K562 (cell line): ENCODE measurements around the gene GON4L. TPM values are rescaled to one million over a fixed set of nuclear protein-coding genes. Genes with fewer than 3 reads are reported as not detected.
A peak's percentile ranks its signal among the peaks of the same experiment; 100 is the strongest.

Experiments
- ATF1 ChIP-seq, 2 experiments: fragments of 450-650 bp in 1 of 2; IDR thresholded peaks; 2 replicates each; pipeline ENCODE4 v1.6.1; 2016; ENCODE audit warnings: missing compliant biosample characterization in 1 of 2, missing genetic modification characterization in 1 of 2
- BCOR ChIP-seq: fragments of 450-650 bp; IDR thresholded peaks from 2 replicates; pipeline ENCODE4 v1.6.1; 2016
- CREB3L1 ChIP-seq: fragments of 450-650 bp; IDR thresholded peaks from 2 replicates; pipeline ENCODE4 v1.6.1; 2014; ENCODE audit warnings: low read depth, mild to moderate bottlenecking, moderate library complexity, borderline replicate concordance
- DPF2 ChIP-seq: fragments of 450-650 bp; IDR thresholded peaks from 2 replicates; pipeline ENCODE4 v1.6.1; 2016
- ELF1 ChIP-seq: fragments of 200-800 bp; sonication (Bioruptor generic); IDR thresholded peaks from 2 replicates; pipeline ENCODE4 v1.6.1; 2016; ENCODE audit warnings: missing genetic modification characterization, missing compliant biosample characterization
- GABPB2 ChIP-seq: fragments of 250-450 bp; sonication (Bioruptor Pico); conservative IDR thresholded peaks from 2 replicates; pipeline ENCODE4 v1.5.1; 2021; ENCODE audit warnings: mild to moderate bottlenecking
- MAX ChIP-seq: sonication (generic); formaldehyde crosslinking; IDR thresholded peaks from 2 replicates; pipeline ENCODE4 v1.9.0; 2022; ENCODE audit warnings: mild to moderate bottlenecking, missing genetic modification reagents
- NCOA6 ChIP-seq: fragments of 450-650 bp; IDR thresholded peaks from 2 replicates; pipeline ENCODE4 v1.6.1; 2017; ENCODE audit warnings: mild to moderate bottlenecking
- RBM22 ChIP-seq: fragments of 200-400 bp; formaldehyde crosslinking; IDR thresholded peaks from 2 replicates; pipeline ENCODE4 v1.6.1; 2018; ENCODE audit warnings: low read length, low read depth; ENCODE audit not compliant: poor library complexity, severe bottlenecking
- SIX5 ChIP-seq, 2 experiments: IDR thresholded peaks; 2 replicates each; pipeline ENCODE4 v1.6.1; 2011; ENCODE audit warnings: low read length in 2 of 2, borderline replicate concordance in 1 of 2, low read depth in 1 of 2, mild to moderate bottlenecking in 1 of 2, moderate library complexity in 1 of 2; ENCODE audit not compliant: insufficient read depth in 1 of 2
- SMARCC2 ChIP-seq: fragments of 450-650 bp; IDR thresholded peaks from 2 replicates; pipeline ENCODE4 v1.6.1; 2017; ENCODE audit warnings: antibody characterized with exemption, moderate library complexity, mild to moderate bottlenecking, low read depth
- TFAM ChIP-seq: fragments of 250-450 bp; sonication (Bioruptor Pico); conservative IDR thresholded peaks from 2 replicates; pipeline ENCODE4 v1.5.0; 2021; ENCODE audit warnings: mild to moderate bottlenecking, moderate library complexity
- THRB ChIP-seq: fragments of 450-650 bp; formaldehyde crosslinking; conservative IDR thresholded peaks from 2 replicates; pipeline ENCODE4 v1.4.0; 2022; ENCODE audit warnings: mild to moderate bottlenecking, missing genetic modification characterization
- ZBTB2 ChIP-seq: fragments of 450-650 bp; IDR thresholded peaks from 2 replicates; pipeline ENCODE4 v1.6.1; 2016; ENCODE audit warnings: antibody characterized with exemption
- ZBTB43 ChIP-seq: sonication (generic); formaldehyde crosslinking; IDR thresholded peaks from 2 replicates; pipeline ENCODE4 v1.8.0; 2023; ENCODE audit warnings: mild to moderate bottlenecking, missing genetic modification reagents
- polyA plus RNA-seq, 8 experiments: library from polyadenylated mRNA; depleted of rRNA in 4 of 8; stranded (reverse) in 5 of 8; unstranded in 3 of 8; fragments of >200 nt; fragmentation: Nextera tagmentation in 2 of 8; fragmentation: Illumina TruSeq in 1 of 8; extraction: Ambion mirVana in 2 of 8; extraction: Trizol in 1 of 8; gene quantifications; 2 replicates each; pipeline versions ENCODE4 v1.2.1 to v1.2.3, GENCODE V29; 2011 to 2014; ENCODE audit warnings: inconsistent platforms in 1 of 8, missing spikeins in 1 of 8
- total RNA-seq, 7 experiments: library from RNA; depleted of rRNA in 6 of 7; stranded (reverse); fragments of >200 nt in 6 of 7; fragmentation: Illumina TruSeq in 2 of 7; extraction: Trizol in 2 of 7; gene quantifications; 2 replicates each; pipeline versions ENCODE4 v1.2.1 to v1.2.3, GENCODE V29; 2011 to 2021; ENCODE audit warnings: low replicate concordance in 1 of 7
- TF ChIP-seq, protein P1 (sequence below): fragments of 250-450 bp; sonication (Bioruptor Pico); IDR thresholded peaks from 2 replicates; pipeline ENCODE4 v1.8.0; 2022; ENCODE audit warnings: inconsistent platforms, mild to moderate bottlenecking, moderate library complexity, borderline replicate concordance

GON4L gene
- total and polyA plus RNA-seq, 9 of the 15 experiments (the other 6 are each of a cell fraction or from before 2014, with no cell fraction given), result 20.2 to 47.4 (median 33.6) TPM

- TF ChIP-seq ZBTB43 (CRISPR knock-in tag) (no peak), DPF2 (no peak; the same call in none of the 2 replicates), THRB (CRISPR knock-in tag) (peak; percentile 90), ELF1 (tag) (peak; percentile 50; the same call in 1 of the 2 replicates), SMARCC2 (no peak), NCOA6 (no peak; the same call in 1 of the 2 replicates), ATF1 (CRISPR knock-in tag; IDR thresholded peaks at IDR 0.05) (no peak), ATF1 (tag; IDR thresholded peaks at IDR 0.05) (peak; percentile 58), GABPB2 (CRISPR knock-in tag) (no peak), CREB3L1 (0 out of 2 replicates have a peak, but pooled peaks have one; percentile 19), ZBTB2 (no peak), RBM22 (no peak), SIX5 (IDR thresholded peaks at IDR 0.05; ENCODE audit: borderline replicate concordance in 1 of 2, insufficient read depth in 1 of 2, low read depth in 1 of 2, low read length in 2 of 2) (no peak), TFAM (no peak), BCOR (no peak), MAX (CRISPR knock-in tag) (no peak)
- TF ChIP-seq, protein P1, sequence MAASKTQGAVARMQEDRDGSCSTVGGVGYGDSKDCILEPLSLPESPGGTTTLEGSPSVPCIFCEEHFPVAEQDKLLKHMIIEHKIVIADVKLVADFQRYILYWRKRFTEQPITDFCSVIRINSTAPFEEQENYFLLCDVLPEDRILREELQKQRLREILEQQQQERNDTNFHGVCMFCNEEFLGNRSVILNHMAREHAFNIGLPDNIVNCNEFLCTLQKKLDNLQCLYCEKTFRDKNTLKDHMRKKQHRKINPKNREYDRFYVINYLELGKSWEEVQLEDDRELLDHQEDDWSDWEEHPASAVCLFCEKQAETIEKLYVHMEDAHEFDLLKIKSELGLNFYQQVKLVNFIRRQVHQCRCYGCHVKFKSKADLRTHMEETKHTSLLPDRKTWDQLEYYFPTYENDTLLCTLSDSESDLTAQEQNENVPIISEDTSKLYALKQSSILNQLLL (CRISPR knock-in tag), result no peak
Observed at GRCh38 chr1:155834296-155834926, 22.6 kb downstream of the GON4L start (continued).
